T-helper 2 cell treated with Interferon-gamma antibody and Interleukin-4, amounts not matched to agents 5 μg/mL and 100 μg/mL, for 36 hours (primary cell): ENCODE results near the gene MYMK.

Source experiments
- DNase-seq: peaks from one replicate; pipeline ENCODE4 v3.0.0; 2021; ENCODE audit warnings: low spot score
- H3K27ac Mint-ChIP-seq: one replicate; pipeline ENCODE4 v1.8.0; 2021; ENCODE audit warnings: mild to moderate bottlenecking, mixed read lengths
- H3K27me3 Mint-ChIP-seq: one replicate; pipeline ENCODE4 v1.8.0; 2021; ENCODE audit warnings: low read depth, mixed read lengths
- H3K36me3 Mint-ChIP-seq: one replicate; pipeline ENCODE4 v1.8.0; 2021; ENCODE audit warnings: low read depth, mixed read lengths
- H3K4me1 Mint-ChIP-seq: one replicate; pipeline ENCODE4 v1.8.0; 2021; ENCODE audit warnings: low read depth, mixed read lengths
- H3K4me3 Mint-ChIP-seq: one replicate; pipeline ENCODE4 v1.8.0; 2022; ENCODE audit warnings: mild to moderate bottlenecking, moderate library complexity, mixed read lengths
- H3K9me3 Mint-ChIP-seq: one replicate; pipeline ENCODE4 v1.8.0; 2021; ENCODE audit warnings: mixed read lengths

The MYMK gene

DNA sequence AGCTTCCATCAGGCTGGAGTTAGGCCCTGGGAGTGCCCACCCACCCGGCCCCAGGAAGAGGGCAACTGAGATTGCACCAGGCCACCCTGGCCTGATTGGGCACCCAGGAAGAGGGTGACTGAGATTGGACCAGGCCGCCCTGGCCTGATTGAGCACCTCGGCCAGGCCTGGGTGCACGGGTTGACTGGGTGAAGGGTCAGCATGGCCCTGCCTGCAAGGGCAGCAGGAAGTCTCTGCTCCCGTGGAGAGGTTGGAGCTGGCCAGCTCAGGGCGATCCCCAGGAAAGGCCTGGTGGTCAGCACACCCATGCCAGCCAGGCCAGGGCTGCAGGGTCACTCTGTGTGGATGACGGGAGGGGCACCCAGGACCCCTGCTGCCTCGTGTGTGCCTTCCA is 21.5 kb upstream of the MYMK start:
- no peaks in the 10 kb centered on the region for H3K9me3 Mint-ChIP-seq
- H3K4me3 Mint-ChIP-seq, result no peak overlapping the region
- DNase-seq, result no peak
- no peak overlapping the region for H3K27ac Mint-ChIP-seq
- no peaks in the 10 kb centered on the region for H3K36me3 Mint-ChIP-seq
- H3K27me3 Mint-ChIP-seq, result no peaks in the 10 kb centered on the region
- no peaks in the 10 kb centered on the region for H3K4me1 Mint-ChIP-seq

GRCh38 chr9:133545494-133546286 is 20.9 kb upstream of the MYMK start:
- Mint-ChIP-seq H3K27me3 (no peaks in the 10 kb centered on the region), H3K4me1 (no peaks in the 10 kb centered on the region), H3K4me3 (no peak overlapping the region), H3K36me3 (no peaks in the 10 kb centered on the region), H3K27ac (no peak overlapping the region), H3K9me3 (no peaks in the 10 kb centered on the region)
- no peak for DNase-seq

- no peak for DNase-seq
- H3K27me3 Mint-ChIP-seq, result no peaks in the 10 kb centered on the region
- H3K4me3 Mint-ChIP-seq, result no peak overlapping the region
- H3K27ac Mint-ChIP-seq, result no peak overlapping the region
- no peaks in the 10 kb centered on the region for H3K36me3 Mint-ChIP-seq
- no peaks in the 10 kb centered on the region for H3K9me3 Mint-ChIP-seq
- no peaks in the 10 kb centered on the region for H3K4me1 Mint-ChIP-seq
Measured at GRCh38 chr9:133543772-133544467, 19.2 kb upstream of the MYMK start.

DNA sequence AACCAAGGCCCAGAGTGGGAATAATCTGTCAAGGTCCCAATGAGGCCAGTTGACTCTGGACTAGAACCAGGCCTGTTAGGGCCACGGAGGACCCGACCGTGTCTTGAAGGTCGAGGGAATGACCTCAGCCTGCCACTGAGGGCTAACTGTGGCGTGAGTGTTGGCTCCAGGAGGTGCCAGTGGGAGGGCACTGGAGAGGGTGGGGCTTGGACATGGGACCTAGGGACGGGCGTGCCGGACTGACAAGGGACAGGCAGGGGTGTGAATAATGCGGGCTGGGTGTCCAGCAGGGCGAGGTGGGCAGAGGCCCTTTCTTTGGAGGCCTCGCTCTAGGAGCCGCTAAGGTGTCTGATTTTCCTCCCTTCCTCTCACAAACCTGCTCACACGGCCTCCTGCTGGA is 17.2 kb upstream of the MYMK start:
- no peak for DNase-seq
- no peaks in the 10 kb centered on the region for H3K36me3 Mint-ChIP-seq
- no peaks in the 10 kb centered on the region for H3K4me1 Mint-ChIP-seq
- no peaks in the 10 kb centered on the region for H3K27me3 Mint-ChIP-seq
- no peak overlapping the region for H3K4me3 Mint-ChIP-seq
- H3K27ac Mint-ChIP-seq, result no peak overlapping the region
- H3K9me3 Mint-ChIP-seq, result no peaks in the 10 kb centered on the region

DNA sequence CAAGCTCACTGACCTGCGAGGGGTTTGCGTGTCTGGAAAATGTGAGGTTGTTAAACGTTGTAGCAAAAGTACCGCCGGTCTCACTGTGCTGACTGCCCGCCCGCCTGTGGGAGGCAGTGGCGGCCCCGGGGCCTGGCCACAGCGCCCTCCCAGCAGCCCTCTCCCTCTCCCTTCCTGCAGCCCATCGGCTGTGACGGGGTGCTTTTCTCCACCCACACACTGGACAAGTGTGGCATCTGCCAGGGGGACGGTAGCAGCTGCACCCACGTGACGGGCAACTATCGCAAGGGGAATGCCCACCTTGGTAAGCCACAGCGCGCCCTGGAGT is 15.9 kb upstream of the MYMK start:
- Mint-ChIP-seq H3K27me3 (no peaks in the 10 kb centered on the region), H3K36me3 (no peaks in the 10 kb centered on the region), H3K9me3 (no peaks in the 10 kb centered on the region), H3K4me1 (no peaks in the 10 kb centered on the region), H3K4me3 (no peak overlapping the region), H3K27ac (no peak overlapping the region)
- DNase-seq, result no peak

DNA sequence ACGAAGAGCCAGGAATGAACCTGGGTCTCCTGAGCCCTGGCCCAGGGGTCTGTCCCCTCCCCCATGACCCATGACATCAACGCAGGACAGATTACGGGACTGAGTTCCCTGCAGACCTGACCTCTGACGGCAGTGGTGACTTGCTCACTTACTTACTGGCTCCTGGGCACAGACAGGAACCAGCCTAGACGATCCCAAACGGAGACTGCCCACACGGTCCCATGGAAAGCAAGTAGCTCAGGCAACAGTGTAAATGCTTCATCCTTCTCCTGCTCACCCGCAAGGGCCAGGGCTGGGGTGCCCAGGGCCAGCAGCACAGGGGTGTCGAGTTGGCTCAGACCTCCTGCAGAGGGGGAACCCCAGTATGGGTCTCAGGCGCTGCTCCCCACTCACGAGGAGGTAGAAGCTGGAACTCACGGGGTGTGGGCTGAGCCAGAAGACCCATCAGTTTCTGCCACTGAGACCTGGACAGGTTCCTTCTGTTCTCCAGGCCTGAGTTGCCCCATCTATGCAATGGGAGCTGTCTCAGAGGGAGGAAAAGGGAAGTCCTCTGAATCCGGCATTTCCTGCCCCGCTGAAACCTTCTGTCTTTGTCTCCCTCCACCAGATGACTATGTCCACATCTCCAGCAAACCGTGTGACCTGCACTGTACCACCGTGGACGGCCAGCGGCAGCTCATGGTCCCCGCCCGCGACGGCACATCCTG is 15.4 kb upstream of the MYMK start:
- Mint-ChIP-seq H3K4me1 (no peaks in the 10 kb centered on the region), H3K27ac (no peak overlapping the region), H3K36me3 (no peaks in the 10 kb centered on the region), H3K9me3 (no peaks in the 10 kb centered on the region), H3K27me3 (peaks cover under 1% of the 10 kb centered on the region), H3K4me3 (no peak overlapping the region)
- no peak for DNase-seq

DNA sequence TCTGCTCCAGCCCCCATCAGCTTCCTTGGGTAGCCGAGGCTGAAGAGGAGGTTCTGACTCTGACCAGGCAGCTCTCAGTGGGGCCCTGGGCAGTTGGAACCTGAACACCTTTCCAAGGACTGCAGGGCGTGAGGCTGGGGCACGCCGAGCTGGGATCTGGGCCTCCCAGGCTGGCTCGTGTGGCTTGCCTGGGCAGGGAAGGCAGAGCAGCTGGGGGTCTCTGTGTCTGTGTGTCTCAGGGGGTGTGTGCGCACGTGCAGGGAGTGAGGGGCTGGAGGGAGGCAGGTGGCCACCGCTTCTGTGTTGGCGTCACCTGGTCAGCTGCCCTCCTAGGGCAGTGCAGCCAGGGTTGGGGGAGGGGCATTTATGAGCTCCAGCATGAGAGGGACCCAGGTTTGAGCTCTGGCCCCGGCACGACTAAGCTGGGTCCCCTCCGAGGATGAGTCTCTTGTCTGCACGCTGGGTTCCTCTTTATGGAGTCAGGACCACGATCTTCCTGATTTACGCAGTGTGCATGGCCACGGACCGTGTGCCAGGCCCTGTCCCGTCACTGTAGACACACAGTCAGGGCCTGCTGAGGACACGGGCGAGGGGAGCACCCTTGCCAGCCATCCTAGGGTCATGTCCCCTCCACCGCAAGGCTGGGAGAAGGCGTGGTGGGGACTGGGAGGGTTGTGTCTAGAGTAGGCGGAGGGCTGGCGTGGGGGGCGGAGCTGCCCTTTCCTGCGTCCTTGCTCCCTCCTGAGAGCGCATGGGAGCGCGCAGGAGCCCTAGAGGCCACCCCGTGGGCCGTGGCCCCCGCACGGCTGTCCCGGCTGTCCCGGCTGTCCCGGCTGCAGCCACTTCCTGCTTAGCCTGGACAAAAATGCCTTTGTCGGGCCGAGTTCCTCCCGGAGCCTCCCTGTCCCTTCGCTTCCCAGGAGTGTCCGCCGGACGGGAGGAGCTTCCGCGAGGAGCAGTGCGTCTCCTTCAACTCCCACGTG is 14.4 kb upstream of the MYMK start:
- H3K4me3 Mint-ChIP-seq, result no peak overlapping the region
- no peak for DNase-seq
- no peaks in the 10 kb centered on the region for H3K4me1 Mint-ChIP-seq
- H3K36me3 Mint-ChIP-seq, result no peaks in the 10 kb centered on the region
- no peaks in the 10 kb centered on the region for H3K9me3 Mint-ChIP-seq
- H3K27me3 Mint-ChIP-seq, result peaks cover 3% of the 10 kb centered on the region
- H3K27ac Mint-ChIP-seq, result no peak overlapping the region

- H3K27ac Mint-ChIP-seq, result no peak overlapping the region
- no peak for DNase-seq
- no peaks in the 10 kb centered on the region for H3K4me1 Mint-ChIP-seq
- H3K36me3 Mint-ChIP-seq, result no peaks in the 10 kb centered on the region
- H3K4me3 Mint-ChIP-seq, result no peak overlapping the region
- H3K9me3 Mint-ChIP-seq, result no peaks in the 10 kb centered on the region
- peaks cover 10% of the 10 kb centered on the region for H3K27me3 Mint-ChIP-seq
Measured at GRCh38 chr9:133538176-133538575, 13.4 kb upstream of the MYMK start.

DNA sequence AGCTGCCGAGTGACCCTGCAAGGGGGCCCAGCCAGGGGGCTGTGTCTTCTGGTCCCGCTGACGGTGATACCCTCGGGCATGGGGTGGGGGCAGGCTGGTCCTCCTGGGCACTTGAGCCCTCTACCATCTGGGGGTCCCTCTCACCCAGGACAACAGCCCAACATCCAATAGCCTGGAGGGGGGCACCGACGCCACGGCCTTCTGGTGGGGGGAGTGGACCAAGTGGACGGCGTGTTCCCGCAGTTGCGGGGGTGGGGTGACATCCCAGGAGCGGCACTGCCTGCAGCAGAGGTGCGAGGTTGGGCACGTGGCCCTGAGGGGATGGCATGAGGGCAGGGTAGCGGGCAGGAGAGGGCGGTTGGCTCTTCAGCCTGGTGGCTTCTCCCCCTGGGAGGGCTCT is 12.5 kb upstream of the MYMK start:
- peaks cover 17% of the 10 kb centered on the region for H3K27me3 Mint-ChIP-seq
- H3K4me3 Mint-ChIP-seq, result no peak overlapping the region
- no peaks in the 10 kb centered on the region for H3K36me3 Mint-ChIP-seq
- H3K27ac Mint-ChIP-seq, result no peak overlapping the region
- no peaks in the 10 kb centered on the region for H3K4me1 Mint-ChIP-seq
- DNase-seq, result no peak
- H3K9me3 Mint-ChIP-seq, result no peaks in the 10 kb centered on the region

DNA sequence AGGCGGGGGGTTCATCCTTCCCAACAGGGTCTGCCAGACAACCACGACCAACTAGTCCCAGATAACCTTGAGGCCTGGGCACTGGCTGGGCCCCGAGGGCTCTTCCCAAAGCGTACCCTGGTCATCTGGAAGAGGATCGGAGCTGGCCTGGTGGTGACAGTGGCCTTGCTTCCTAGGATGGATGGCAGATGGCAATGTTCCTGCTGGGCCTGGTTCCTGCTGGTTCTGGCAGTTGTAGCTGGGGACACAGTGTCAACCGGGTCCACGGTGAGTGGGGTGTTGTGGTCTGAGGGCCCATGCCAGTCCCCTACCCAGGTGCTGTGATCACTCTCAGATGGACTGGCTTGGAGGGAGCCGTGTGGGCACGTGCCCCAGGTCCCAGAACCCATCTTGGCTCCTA is 11.8 kb upstream of the MYMK start:
- DNase-seq, result no peak
- no peaks in the 10 kb centered on the region for H3K4me1 Mint-ChIP-seq
- H3K36me3 Mint-ChIP-seq, result no peaks in the 10 kb centered on the region
- H3K27ac Mint-ChIP-seq, result no peak overlapping the region
- H3K27me3 Mint-ChIP-seq, result peaks cover 17% of the 10 kb centered on the region
- no peak overlapping the region for H3K4me3 Mint-ChIP-seq
- H3K9me3 Mint-ChIP-seq, result no peaks in the 10 kb centered on the region

GRCh38 chr9:133536080-133536479 is 11.3 kb upstream of the MYMK start:
- no peak overlapping the region for H3K4me3 Mint-ChIP-seq
- H3K9me3 Mint-ChIP-seq, result no peaks in the 10 kb centered on the region
- no peaks in the 10 kb centered on the region for H3K36me3 Mint-ChIP-seq
- no peak for DNase-seq
- H3K4me1 Mint-ChIP-seq, result no peaks in the 10 kb centered on the region
- peaks cover 17% of the 10 kb centered on the region for H3K27me3 Mint-ChIP-seq
- H3K27ac Mint-ChIP-seq, result no peak overlapping the region

GRCh38 chr9:133535306-133535877 is 10.6 kb upstream of the MYMK start:
- Mint-ChIP-seq H3K27ac (no peak overlapping the region), H3K36me3 (no peaks in the 10 kb centered on the region), H3K4me3 (no peak overlapping the region)

More at GRCh38 chr9:133535306-133535877, 10.6 kb upstream of the MYMK start:
- Mint-ChIP-seq H3K9me3 (no peaks in the 10 kb centered on the region), H3K27me3 (peaks cover 17% of the 10 kb centered on the region), H3K4me1 (no peaks in the 10 kb centered on the region)
- no peak for DNase-seq
